GM12801 (cell line): ENCODE data around the gene FUT6.

Experiments
- CTCF ChIP-seq: IDR thresholded peaks from one replicate; pipeline ENCODE4 v1.5.1; 2011; ENCODE audit warnings: control low read depth; ENCODE audit not compliant: insufficient read length; ENCODE audit errors: extremely low read depth

Gene FUT6

DNA sequence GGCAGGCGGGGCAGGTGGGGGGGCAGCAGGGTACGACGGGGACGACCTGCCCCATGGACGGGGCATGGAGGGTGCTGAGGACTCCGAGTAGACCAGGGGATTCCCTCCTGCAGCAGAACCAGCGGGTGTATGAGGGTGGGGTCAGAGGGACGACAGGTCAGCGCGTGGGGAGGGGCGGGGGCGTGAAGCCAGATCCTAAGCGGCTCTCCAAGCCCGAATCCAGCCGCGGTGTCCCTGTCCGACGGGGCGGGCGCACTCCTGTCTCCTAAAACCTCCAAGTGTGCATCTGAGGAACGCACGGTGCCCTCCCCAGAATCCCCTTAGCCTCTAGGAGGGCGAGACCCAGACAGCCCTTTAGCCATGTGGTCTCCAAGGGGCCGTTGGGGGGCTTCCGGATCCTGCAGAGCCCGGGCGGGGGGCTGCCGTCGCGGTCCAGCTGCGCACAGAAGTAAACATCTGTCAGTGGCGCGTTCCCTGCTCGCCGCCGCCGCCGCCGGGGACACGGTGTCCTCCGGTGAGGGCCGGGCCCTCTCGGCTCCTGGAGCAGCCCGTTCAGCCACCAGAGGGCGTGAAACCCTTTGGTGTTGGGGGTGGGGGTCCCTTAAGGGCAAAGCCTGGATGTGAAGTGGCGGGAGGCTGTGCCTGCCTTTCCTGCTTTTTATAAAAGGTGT, 33.9 kb downstream of the FUT6 start:
- no peak for TF ChIP-seq CTCF

GRCh38 chr19:5804516-5805461, 34.7 kb downstream of the FUT6 start, which contains the start of gene NRTN:
NRTN (plus strand) TSS chr19:5805067; CDS start chr19:5824166, 19,099 bp downstream.
- TF ChIP-seq CTCF = no peak

- no peak for TF ChIP-seq CTCF
These were observed 35.6 kb downstream of the FUT6 start for GRCh38 chr19:5803752-5804515.

DNA sequence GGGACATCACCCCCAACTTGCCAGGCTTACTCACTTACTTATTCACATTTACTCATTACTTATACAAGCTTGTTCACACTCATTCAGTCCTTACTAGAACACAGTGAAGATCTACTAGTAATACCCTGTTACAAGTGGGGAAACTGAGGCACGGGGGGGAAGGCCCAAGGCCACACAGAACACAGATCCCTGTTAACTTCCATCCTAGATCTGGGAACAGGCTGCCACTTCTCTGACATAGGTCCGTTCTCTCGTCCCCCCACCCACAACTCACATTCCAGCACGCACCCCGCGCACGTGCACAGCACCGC, 36.1 kb downstream of the FUT6 start:
- TF ChIP-seq CTCF = no peak

DNA sequence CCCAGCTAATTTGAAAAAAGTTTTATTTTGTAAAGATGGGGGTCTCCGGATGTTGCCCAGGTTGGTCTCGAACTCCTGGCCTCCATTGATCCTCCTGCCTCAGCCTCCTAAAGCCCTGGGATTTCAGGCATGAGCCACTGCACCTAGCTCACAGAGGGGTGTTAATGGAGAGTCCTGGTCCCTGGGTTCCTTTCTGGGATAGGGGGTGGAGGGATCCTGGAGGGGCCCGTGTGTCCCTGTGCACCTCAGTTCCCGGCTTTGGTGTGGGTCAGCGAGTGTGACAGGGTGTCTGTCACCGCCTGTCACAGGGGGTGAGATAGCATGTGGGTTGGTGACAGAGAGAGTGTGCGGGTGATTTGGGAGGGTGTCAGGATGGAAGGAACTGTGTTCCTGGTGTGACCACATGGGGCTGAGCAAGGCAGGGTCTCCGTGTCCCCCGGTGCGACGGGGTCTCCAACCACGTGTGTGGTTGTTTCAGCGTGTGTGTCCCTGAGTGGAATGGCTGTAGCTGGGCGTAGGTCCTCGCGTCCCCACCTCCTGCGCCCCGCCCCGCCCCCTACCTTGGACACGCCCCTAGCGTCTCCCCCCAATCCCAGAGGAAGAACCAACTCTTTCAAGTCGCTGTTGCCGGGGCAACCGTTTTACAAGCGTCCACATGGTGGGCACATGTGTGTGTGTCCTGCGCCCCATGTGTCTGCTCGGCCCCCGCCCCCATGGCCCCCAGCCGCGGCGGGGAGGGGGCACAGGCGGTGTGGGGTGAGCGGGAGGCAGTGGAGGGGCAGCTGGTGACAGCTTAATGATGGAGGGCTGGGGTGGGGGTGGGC, 37.5 kb downstream of the FUT6 start:
- TF ChIP-seq CTCF = no peak

GRCh38 chr19:5800361-5801270, 38.9 kb downstream of the FUT6 start:
- TF ChIP-seq CTCF = no peak
